CD4-positive, alpha-beta T cell (primary cell): ENCODE data around the gene MYH6. TPM values are rescaled to one million over a fixed set of nuclear protein-coding genes. Genes with fewer than 3 reads are reported as not detected.
"Not testable (repeated sequence)": the region's sequence is repeated elsewhere in the genome, so short reads cannot be mapped to it uniquely, and the experiment has no call there.

Experiments
- ATAC-seq: fragments of 200-7000 bp; cut with Tn5 transposase; one replicate; pipeline ENCODE4 v1.10.0; 2022; ENCODE audit warnings: mild to moderate bottlenecking; ENCODE audit not compliant: poor library complexity
- CTCF ChIA-PET: fragments of 350-600 bp; sonication (Branson Sonifier 250); formaldehyde crosslinking; loops from one replicate; lab custom pipeline; 2021; ENCODE audit warnings: antibody characterized with exemption, inconsistent platforms; lab: Charles Lee
- POLR2A ChIA-PET: fragments of 350-600 bp; sonication (Branson Sonifier 250); formaldehyde crosslinking; loops from one replicate; lab custom pipeline; 2021; ENCODE audit warnings: antibody characterized with exemption, inconsistent platforms; lab: Charles Lee
- DNase-seq, 14 experiments: peaks; one replicate each; pipeline ENCODE4 v3.0.0-alpha.2; 2013 to 2020; ENCODE audit warnings: mixed read lengths in 2 of 14
- H3K27ac ChIP-seq, 2 donors: one replicate each; pipeline versions ENCODE4 v1.5.1 to v1.7.0; 2013; ENCODE audit warnings: low read length in 2 of 2, low read depth in 1 of 2, mild to moderate bottlenecking in 1 of 2
- H3K27me3 ChIP-seq, 2 experiments: 1 replicate in 1 of 2; 2 replicates in 1 of 2; pipeline versions ENCODE4 v1.6.1 to v1.7.0; 2013; ENCODE audit warnings: low read length in 2 of 2, control low read depth in 1 of 2, mild to moderate bottlenecking in 1 of 2, moderate library complexity in 1 of 2; ENCODE audit not compliant: insufficient read depth in 2 of 2, control insufficient read depth in 1 of 2
- H3K36me3 ChIP-seq: one replicate; pipeline ENCODE4 v1.6.1; 2013; ENCODE audit warnings: low read length, control low read depth; ENCODE audit not compliant: insufficient read depth
- H3K4me1 ChIP-seq: one replicate; pipeline ENCODE4 v1.6.1; 2013; ENCODE audit warnings: low read length, control low read depth; ENCODE audit not compliant: insufficient read depth
- H3K4me3 ChIP-seq: one replicate; pipeline ENCODE4 v1.5.1; 2013; ENCODE audit warnings: mild to moderate bottlenecking, low read length, moderate library complexity
- H3K9me3 ChIP-seq, 2 experiments: 1 replicate in 1 of 2; 2 replicates in 1 of 2; pipeline versions ENCODE4 v1.6.1 to v1.7.0; 2013; ENCODE audit warnings: low read length in 2 of 2, mild to moderate bottlenecking in 2 of 2, control low read depth in 1 of 2, moderate library complexity in 1 of 2; ENCODE audit not compliant: control insufficient read depth in 1 of 2, insufficient read depth in 1 of 2
- H3K27ac Mint-ChIP-seq: one replicate; pipeline ENCODE4 v1.8.0; 2020; ENCODE audit warnings: mixed read lengths
- H3K27me3 Mint-ChIP-seq: one replicate; pipeline ENCODE4 v1.8.0; 2021; ENCODE audit warnings: mixed read lengths
- H3K36me3 Mint-ChIP-seq: one replicate; pipeline ENCODE4 v1.8.0; 2021; ENCODE audit warnings: low read depth, mixed read lengths
- H3K4me1 Mint-ChIP-seq: one replicate; pipeline ENCODE4 v1.8.0; 2021; ENCODE audit warnings: low read depth, mixed read lengths
- H3K4me3 Mint-ChIP-seq: one replicate; pipeline ENCODE4 v1.8.0; 2020; ENCODE audit warnings: mild to moderate bottlenecking, mixed read lengths
- H3K9me3 Mint-ChIP-seq: one replicate; pipeline ENCODE4 v1.8.0; 2020; ENCODE audit warnings: mixed read lengths
- intact Hi-C, 2 experiments: fragments of 100-400 bp; cut with DNase I in 1 of 2; cut with micrococcal nuclease in 1 of 2; formaldehyde crosslinking; loops; one replicate each; pipeline versions ENCODE4 v1.15.1 to v1.9.0; 2023 to 2025; cut with DNase I, micrococcal nuclease
- total RNA-seq, 174 experiments: library from RNA in 2 of 174; stranded (reverse) in 2 of 174; gene quantifications; one replicate each; pipeline ENCODE4 v1.2.3 and lab custom pipeline; 2021 to 2026
- TF ChIP-seq, protein P1 (sequence below): fragments of 200-600 bp; IDR thresholded peaks from one replicate; pipeline ENCODE4 v1.8.0; 2022; ENCODE audit warnings: antibody characterized with exemption, mild to moderate bottlenecking

MYH6 gene
- total RNA-seq, 2 experiments from 2014 or later, result not detected

- H3K4me1 ChIP-seq, result no peaks in the 10 kb centered on the region
- DNase-seq (no peak), ATAC-seq (no peak)
- Mint-ChIP-seq H3K36me3 (no peaks in the 10 kb centered on the region), H3K9me3 (no peaks in the 10 kb centered on the region), H3K4me3 (no peak overlapping the region), H3K27me3 (peaks cover 14% of the 10 kb centered on the region), H3K4me1 (no peaks in the 10 kb centered on the region), H3K27ac (no peak overlapping the region)
- intact Hi-C loops, result no loop called here
- H3K27ac ChIP-seq, result no peak overlapping the region
- TF ChIP-seq, protein P1, sequence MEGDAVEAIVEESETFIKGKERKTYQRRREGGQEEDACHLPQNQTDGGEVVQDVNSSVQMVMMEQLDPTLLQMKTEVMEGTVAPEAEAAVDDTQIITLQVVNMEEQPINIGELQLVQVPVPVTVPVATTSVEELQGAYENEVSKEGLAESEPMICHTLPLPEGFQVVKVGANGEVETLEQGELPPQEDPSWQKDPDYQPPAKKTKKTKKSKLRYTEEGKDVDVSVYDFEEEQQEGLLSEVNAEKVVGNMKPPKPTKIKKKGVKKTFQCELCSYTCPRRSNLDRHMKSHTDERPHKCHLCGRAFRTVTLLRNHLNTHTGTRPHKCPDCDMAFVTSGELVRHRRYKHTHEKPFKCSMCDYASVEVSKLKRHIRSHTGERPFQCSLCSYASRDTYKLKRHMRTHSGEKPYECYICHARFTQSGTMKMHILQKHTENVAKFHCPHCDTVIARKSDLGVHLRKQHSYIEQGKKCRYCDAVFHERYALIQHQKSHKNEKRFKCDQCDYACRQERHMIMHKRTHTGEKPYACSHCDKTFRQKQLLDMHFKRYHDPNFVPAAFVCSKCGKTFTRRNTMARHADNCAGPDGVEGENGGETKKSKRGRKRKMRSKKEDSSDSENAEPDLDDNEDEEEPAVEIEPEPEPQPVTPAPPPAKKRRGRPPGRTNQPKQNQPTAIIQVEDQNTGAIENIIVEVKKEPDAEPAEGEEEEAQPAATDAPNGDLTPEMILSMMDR, result no peak
- ChIA-PET POLR2A (no interaction called here), CTCF (interaction anchor here (1.5 kb wide), 1 partner anchor 13 kb away, joined by 3 read pairs; no protein-coding TSS in a partner anchor)
- no peaks in the 10 kb centered on the region for H3K36me3 ChIP-seq
- H3K27me3 ChIP-seq, result no peaks in the 10 kb centered on the region
- H3K4me3 ChIP-seq, result no peak overlapping the region
- H3K9me3 ChIP-seq, result no peaks in the 10 kb centered on the region
Observed at GRCh38 chr14:23386999-23387398, 21.1 kb downstream of the MYH6 start.

DNA sequence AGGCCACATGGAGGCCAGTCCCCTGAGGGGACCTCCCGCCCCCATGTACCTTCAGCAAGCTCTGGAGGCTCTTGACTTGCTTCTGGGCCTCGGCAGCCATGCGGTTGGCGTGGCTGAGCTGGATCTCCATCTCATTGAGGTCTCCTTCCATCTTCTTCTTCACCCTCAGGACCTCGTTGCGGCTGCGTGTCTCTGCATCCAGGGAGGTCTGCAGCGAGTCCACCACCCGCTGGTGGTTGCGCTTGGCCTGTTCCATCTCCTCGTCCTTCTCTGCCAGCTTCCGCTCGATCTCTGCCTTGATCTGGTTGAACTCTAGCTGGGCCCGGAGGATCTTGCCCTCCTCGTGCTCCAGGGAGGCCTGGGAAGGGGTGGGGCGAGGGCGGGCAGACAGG lies 21.8 kb downstream of the MYH6 start:
- H3K36me3 Mint-ChIP-seq, H3K4me1 Mint-ChIP-seq, H3K36me3 ChIP-seq, H3K27ac ChIP-seq, H3K4me1 ChIP-seq, POLR2A ChIA-PET, ATAC-seq, intact Hi-C loops, DNase-seq, H3K27me3 ChIP-seq, H3K9me3 ChIP-seq, H3K27ac Mint-ChIP-seq, H3K4me3 Mint-ChIP-seq, H3K9me3 Mint-ChIP-seq, H3K4me3 ChIP-seq: not testable (repeated sequence)
- CTCF ChIA-PET, result interaction anchor here (0.6 to 1.5 kb wide), 2 partner anchors 12 to 127 kb away, joined by 3 read pairs; no protein-coding TSS in a partner anchor
- peaks cover 19% of the 10 kb centered on the region for H3K27me3 Mint-ChIP-seq

DNA sequence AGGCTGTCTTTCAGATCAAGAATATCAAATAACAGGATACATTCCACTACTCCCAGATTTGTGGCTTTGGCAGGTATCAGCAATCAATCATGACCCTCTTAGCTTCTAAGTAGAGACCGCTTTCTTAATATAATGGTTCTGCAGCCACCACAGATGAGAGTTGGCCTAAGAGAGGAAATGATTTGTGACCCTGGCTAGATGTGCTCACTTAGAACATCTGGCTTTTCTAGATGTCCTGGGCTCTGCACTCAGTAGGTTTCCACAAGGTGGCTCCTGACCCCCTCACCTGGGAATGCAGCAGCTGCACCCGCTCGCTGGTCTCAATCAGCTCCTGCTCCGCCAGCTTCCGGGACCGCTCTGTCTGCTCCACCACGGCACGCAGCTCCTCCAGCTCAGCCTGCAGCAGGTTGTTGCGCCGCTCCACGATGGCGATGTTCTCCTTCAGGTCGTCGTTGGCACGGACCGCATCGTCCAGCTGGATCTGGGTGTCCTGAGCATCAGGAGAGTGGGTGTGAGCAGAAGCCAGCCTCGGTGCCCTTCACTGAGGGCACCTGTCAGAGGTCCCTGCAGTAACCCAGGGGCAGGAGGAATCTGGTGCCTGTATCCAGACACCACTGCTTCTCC lies 22.3 kb downstream of the MYH6 start:
- no peak overlapping the region for H3K4me3 Mint-ChIP-seq
- Histone ChIP-seq H3K27me3 (no peaks in the 10 kb centered on the region), H3K4me1 (no peaks in the 10 kb centered on the region), H3K9me3 (no peaks in the 10 kb centered on the region), H3K4me3 (no peak overlapping the region), H3K27ac (no peak overlapping the region), H3K36me3 (no peaks in the 10 kb centered on the region)
- ChIA-PET CTCF (interaction anchor here (0.6 to 1.5 kb wide), 2 partner anchors 11 to 127 kb away, joined by 3 read pairs; no protein-coding TSS in a partner anchor), POLR2A (no interaction called here)
- no peak for DNase-seq
- H3K36me3 Mint-ChIP-seq, result no peaks in the 10 kb centered on the region
- H3K4me1 Mint-ChIP-seq, result no peaks in the 10 kb centered on the region
- no peak overlapping the region for H3K27ac Mint-ChIP-seq
- H3K9me3 Mint-ChIP-seq, result no peaks in the 10 kb centered on the region
- intact Hi-C loops, result no loop called here
- ATAC-seq, result no peak
- TF ChIP-seq, protein P1, result no peak
- H3K27me3 Mint-ChIP-seq, result peaks cover 24% of the 10 kb centered on the region

DNA sequence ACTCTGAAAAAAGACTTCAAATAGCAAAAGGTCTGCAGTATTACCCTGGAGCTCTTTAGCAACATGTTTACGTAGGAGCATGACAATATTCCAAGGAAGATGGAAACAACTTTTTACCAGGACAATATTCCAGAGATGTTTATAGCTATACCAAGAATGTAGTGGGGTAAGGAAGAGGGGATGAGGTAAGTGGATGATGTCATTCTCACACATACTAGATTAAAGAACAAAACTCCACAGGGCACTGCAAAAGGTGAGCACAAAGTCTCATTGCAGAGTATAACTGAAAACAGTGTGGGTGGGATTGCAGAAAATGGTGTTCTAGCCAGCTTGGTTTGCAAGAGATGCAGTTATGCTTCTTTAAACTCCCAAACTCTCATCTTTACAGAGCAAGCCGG lies 22.8 kb downstream of the MYH6 start:
- POLR2A ChIA-PET, result no interaction called here
- Mint-ChIP-seq H3K27me3 (peaks cover 24% of the 10 kb centered on the region), H3K27ac (no peak overlapping the region), H3K36me3 (no peaks in the 10 kb centered on the region), H3K4me3 (no peak overlapping the region), H3K9me3 (no peaks in the 10 kb centered on the region), H3K4me1 (no peaks in the 10 kb centered on the region)
- H3K4me1 ChIP-seq, result no peaks in the 10 kb centered on the region
- DNase-seq (no peak), ATAC-seq (no peak)
- TF ChIP-seq, protein P1, result no peak
- no peak overlapping the region for H3K27ac ChIP-seq
- H3K36me3 ChIP-seq, result no peaks in the 10 kb centered on the region
- intact Hi-C loops, result no loop called here
- H3K27me3 ChIP-seq, result no peaks in the 10 kb centered on the region
- CTCF ChIA-PET, result no interaction called here
- no peak overlapping the region for H3K4me3 ChIP-seq
- no peaks in the 10 kb centered on the region for H3K9me3 ChIP-seq
